Measurements from ENCODE around the gene ADCY6.

GRCh38 chr12:48817873-48818830 is 29.3 kb upstream of the ADCY6 start, which contains the start of gene CACNB3:
- TF ChIP-seq YY1 (IDR thresholded peaks at IDR 0.05; ENCODE audit: insufficient read depth, insufficient read length) = no peak
- no peak for TF ChIP-seq SUZ12 (IDR thresholded peaks at IDR 0.05; ENCODE audit: extremely low read depth, insufficient read depth, insufficient read length)

Data from NT2/D1 (cell line).